GM23338 (cell line): Measurements from ENCODE around the gene C3AR1. TPM values are rescaled to one million over a fixed set of nuclear protein-coding genes. Genes with fewer than 3 reads are reported as not detected.

Experiments used
- ATAC-seq: fragments of 200-7000 bp; cut with Tn5 transposase; 3 replicates; pipeline ENCODE4 v1.9.1; 2020
- DNase-seq: peaks from one replicate; pipeline ENCODE4 v3.0.0-alpha.2; 2015; ENCODE audit warnings: low spot score
- H2AFZ ChIP-seq: fragments of 200-600 bp; sonication (generic); 2 replicates; pipeline ENCODE4 v1.8.0; 2016; ENCODE audit warnings: antibody characterized with exemption, mild to moderate bottlenecking, moderate library complexity
- H3F3A ChIP-seq: fragments of 200-600 bp; sonication (generic); replicated peaks from 2 replicates; pipeline ENCODE4 v1.8.0; 2017; ENCODE audit warnings: antibody characterized with exemption, mixed run types, low read depth
- H3K27ac ChIP-seq: fragments of 200-600 bp; sonication (generic); 2 replicates; pipeline ENCODE4 v1.6.1; 2016; ENCODE audit warnings: low read depth
- H3K27me3 ChIP-seq: fragments of 200-600 bp; sonication (generic); 2 replicates; pipeline ENCODE4 v1.8.0; 2016; ENCODE audit warnings: mild to moderate bottlenecking, mixed run types, moderate library complexity; ENCODE audit not compliant: insufficient read depth
- H3K36me3 ChIP-seq: fragments of 200-600 bp; sonication (generic); 2 replicates; pipeline ENCODE4 v1.8.0; 2016; ENCODE audit warnings: mild to moderate bottlenecking; ENCODE audit not compliant: insufficient read depth
- H3K4me1 ChIP-seq: fragments of 200-600 bp; sonication (generic); 2 replicates; pipeline ENCODE4 v1.8.0; 2016; ENCODE audit warnings: mild to moderate bottlenecking, moderate library complexity; ENCODE audit not compliant: insufficient read depth
- H3K4me2 ChIP-seq: fragments of 200-600 bp; sonication (generic); 2 replicates; pipeline ENCODE4 v1.7.1; 2017; ENCODE audit warnings: mixed run types
- H3K4me3 ChIP-seq: fragments of 200-600 bp; sonication (generic); 2 replicates; pipeline ENCODE4 v1.6.1; 2016; ENCODE audit warnings: mixed run types
- H3K79me2 ChIP-seq: fragments of 200-600 bp; sonication (generic); replicated peaks from 2 replicates; pipeline ENCODE4 v1.8.0; 2017; ENCODE audit warnings: mild to moderate bottlenecking; ENCODE audit not compliant: insufficient read depth
- H3K9me2 ChIP-seq: fragments of 200-600 bp; sonication (generic); 2 replicates; pipeline ENCODE4 v1.8.0; 2017; ENCODE audit not compliant: insufficient read depth
- H4K20me1 ChIP-seq: fragments of 200-600 bp; sonication (generic); replicated peaks from 2 replicates; pipeline ENCODE4 v1.8.0; 2017; ENCODE audit warnings: mild to moderate bottlenecking; ENCODE audit not compliant: insufficient read depth
- H3K27ac Mint-ChIP-seq: 2 replicates; pipeline ENCODE4 v1.8.0; 2020; ENCODE audit warnings: inconsistent platforms, mild to moderate bottlenecking, moderate library complexity, mixed read lengths
- H3K27me3 Mint-ChIP-seq: 3 replicates; pipeline ENCODE4 v1.8.0; 2022; ENCODE audit warnings: low read depth, mild to moderate bottlenecking, moderate library complexity, mixed read lengths, inconsistent platforms; ENCODE audit not compliant: insufficient read depth, poor library complexity
- H3K36me3 Mint-ChIP-seq: 3 replicates; pipeline ENCODE4 v1.8.0; 2021; ENCODE audit warnings: low read depth, mild to moderate bottlenecking, inconsistent platforms, moderate library complexity, mixed read lengths
- H3K4me1 Mint-ChIP-seq: 3 replicates; pipeline ENCODE4 v1.8.0; 2020; ENCODE audit warnings: mild to moderate bottlenecking, inconsistent platforms, mixed read lengths
- H3K4me3 Mint-ChIP-seq: 3 replicates; pipeline ENCODE4 v1.8.0; 2021; ENCODE audit warnings: moderate library complexity, mild to moderate bottlenecking, inconsistent platforms, mixed read lengths
- H3K9me3 Mint-ChIP-seq: 3 replicates; pipeline ENCODE4 v1.8.0; 2020; ENCODE audit warnings: moderate library complexity, mild to moderate bottlenecking, inconsistent platforms, mixed read lengths
- CREB1 ChIP-seq: fragments of 250-450 bp; sonication (Bioruptor Pico); IDR thresholded peaks from 2 replicates; pipeline ENCODE4 v1.5.0; 2020; ENCODE audit warnings: low read depth, mild to moderate bottlenecking, moderate library complexity
- CTCF ChIP-seq, 2 experiments: fragments of 200-600 bp in 1 of 2; sonication (generic) in 1 of 2; conservative IDR thresholded peaks; 2 replicates each; pipeline versions ENCODE4 v1.5.1 to v1.6.1; 2016 to 2017; ENCODE audit warnings: antibody characterized with exemption in 2 of 2, low read depth in 2 of 2, mild to moderate bottlenecking in 2 of 2, moderate library complexity in 1 of 2
- EZH2 ChIP-seq: fragments of 200-600 bp; sonication (generic); IDR thresholded peaks from one replicate; pipeline ENCODE4 v1.8.0; 2017; ENCODE audit warnings: antibody characterized with exemption, mild to moderate bottlenecking, low read depth; ENCODE audit not compliant: unreplicated experiment
- EZH2phosphoT487 ChIP-seq: fragments of 200-600 bp; sonication (generic); IDR thresholded peaks from one replicate; pipeline ENCODE4 v1.8.1; 2018; ENCODE audit warnings: antibody characterized with exemption; ENCODE audit not compliant: unreplicated experiment
- JUNB ChIP-seq: IDR thresholded peaks from one replicate; pipeline ENCODE4 v1.6.1; 2016; ENCODE audit warnings: antibody characterized with exemption; ENCODE audit not compliant: unreplicated experiment
- NANOG ChIP-seq: IDR thresholded peaks from 2 replicates; pipeline ENCODE4 v1.6.1; 2016; ENCODE audit warnings: antibody characterized with exemption, borderline replicate concordance
- POLR2AphosphoS5 ChIP-seq: IDR thresholded peaks from 2 replicates; pipeline ENCODE4 v1.6.1; 2016; ENCODE audit warnings: antibody characterized with exemption, low read depth
- STAT1 ChIP-seq: IDR thresholded peaks from one replicate; pipeline ENCODE4 v1.6.1; 2016; ENCODE audit warnings: antibody characterized with exemption; ENCODE audit not compliant: unreplicated experiment
- ZNF114 ChIP-seq: fragments of 250-450 bp; sonication (Bioruptor Pico); IDR thresholded peaks from 2 replicates; pipeline ENCODE4 v1.5.0; 2020; ENCODE audit warnings: mild to moderate bottlenecking, moderate library complexity
- ZNF331 ChIP-seq: fragments of 250-450 bp; sonication (Bioruptor Pico); IDR thresholded peaks from 2 replicates; pipeline ENCODE4 v1.5.0; 2020; ENCODE audit warnings: low read depth, mild to moderate bottlenecking, moderate library complexity
- ZNF462 ChIP-seq: fragments of 250-450 bp; sonication (Bioruptor Pico); IDR thresholded peaks from 2 replicates; pipeline ENCODE4 v1.5.0; 2020; ENCODE audit warnings: mild to moderate bottlenecking, moderate library complexity
- polyA plus RNA-seq: library from polyadenylated mRNA; unstranded; fragments of >200 nt; fragmentation: Nextera tagmentation; extraction: Ambion mirVana; gene quantifications from 2 replicates; pipeline ENCODE4 v1.2.1, GENCODE V29; 2016
- total RNA-seq: library from RNA; depleted of rRNA; stranded (reverse); fragments of >200 nt; shearing (Covaris generic); gene quantifications from 2 replicates; pipeline ENCODE4 v1.2.3, GENCODE V29; 2014
- TF ChIP-seq, protein P1 (sequence below): IDR thresholded peaks from 2 replicates; pipeline ENCODE4 v1.6.1; 2016; ENCODE audit warnings: antibody characterized with exemption
- TF ChIP-seq, protein P2 (sequence below): IDR thresholded peaks from one replicate; pipeline ENCODE4 v1.6.1; 2018; ENCODE audit warnings: antibody characterized with exemption; ENCODE audit not compliant: unreplicated experiment

The C3AR1 gene
- total and polyA plus RNA-seq, 2 experiments from 2014 or later, result not detected

DNA sequence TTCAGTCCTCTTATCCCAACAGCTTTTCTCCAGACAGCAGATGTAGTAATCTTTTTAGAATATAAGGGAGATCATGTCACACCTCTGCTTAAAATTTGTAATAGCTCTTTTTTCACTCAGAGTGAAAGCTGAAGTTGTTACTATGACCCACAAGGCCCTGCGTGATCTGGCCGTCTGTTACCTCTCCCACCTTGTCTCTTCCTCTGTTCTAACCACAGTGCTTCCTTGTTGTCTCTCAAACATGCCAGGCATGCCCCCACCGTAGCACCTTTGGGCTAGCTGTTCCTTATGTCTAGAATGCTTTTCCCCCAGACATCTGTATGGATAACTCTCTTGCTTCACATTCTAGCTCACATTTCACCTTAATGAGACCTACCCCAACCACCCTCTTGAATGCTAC, 22.4 kb upstream of the C3AR1 start:
- H3K4me1 ChIP-seq, result no peaks in the 10 kb centered on the region
- no peak overlapping the region for H3K4me3 ChIP-seq
- no peak for TF ChIP-seq EZH2
- TF ChIP-seq CREB1 (CRISPR knock-in tag), result no peak
- no peak for TF ChIP-seq EZH2phosphoT487
- no peak for TF ChIP-seq NANOG
- no peak for TF ChIP-seq JUNB
- no peak for TF ChIP-seq POLR2AphosphoS5
- TF ChIP-seq ZNF462 (CRISPR knock-in tag), result no peak
- TF ChIP-seq STAT1, result no peak
- no peak for TF ChIP-seq CTCF (conservative IDR thresholded peaks at IDR 0.05; ENCODE audit: low read depth in 2 of 2)
- TF ChIP-seq, protein P1, sequence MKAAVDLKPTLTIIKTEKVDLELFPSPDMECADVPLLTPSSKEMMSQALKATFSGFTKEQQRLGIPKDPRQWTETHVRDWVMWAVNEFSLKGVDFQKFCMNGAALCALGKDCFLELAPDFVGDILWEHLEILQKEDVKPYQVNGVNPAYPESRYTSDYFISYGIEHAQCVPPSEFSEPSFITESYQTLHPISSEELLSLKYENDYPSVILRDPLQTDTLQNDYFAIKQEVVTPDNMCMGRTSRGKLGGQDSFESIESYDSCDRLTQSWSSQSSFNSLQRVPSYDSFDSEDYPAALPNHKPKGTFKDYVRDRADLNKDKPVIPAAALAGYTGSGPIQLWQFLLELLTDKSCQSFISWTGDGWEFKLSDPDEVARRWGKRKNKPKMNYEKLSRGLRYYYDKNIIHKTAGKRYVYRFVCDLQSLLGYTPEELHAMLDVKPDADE, result no peak
- TF ChIP-seq ZNF331, result no peak
- TF ChIP-seq ZNF114, result no peak
- TF ChIP-seq, protein P2, sequence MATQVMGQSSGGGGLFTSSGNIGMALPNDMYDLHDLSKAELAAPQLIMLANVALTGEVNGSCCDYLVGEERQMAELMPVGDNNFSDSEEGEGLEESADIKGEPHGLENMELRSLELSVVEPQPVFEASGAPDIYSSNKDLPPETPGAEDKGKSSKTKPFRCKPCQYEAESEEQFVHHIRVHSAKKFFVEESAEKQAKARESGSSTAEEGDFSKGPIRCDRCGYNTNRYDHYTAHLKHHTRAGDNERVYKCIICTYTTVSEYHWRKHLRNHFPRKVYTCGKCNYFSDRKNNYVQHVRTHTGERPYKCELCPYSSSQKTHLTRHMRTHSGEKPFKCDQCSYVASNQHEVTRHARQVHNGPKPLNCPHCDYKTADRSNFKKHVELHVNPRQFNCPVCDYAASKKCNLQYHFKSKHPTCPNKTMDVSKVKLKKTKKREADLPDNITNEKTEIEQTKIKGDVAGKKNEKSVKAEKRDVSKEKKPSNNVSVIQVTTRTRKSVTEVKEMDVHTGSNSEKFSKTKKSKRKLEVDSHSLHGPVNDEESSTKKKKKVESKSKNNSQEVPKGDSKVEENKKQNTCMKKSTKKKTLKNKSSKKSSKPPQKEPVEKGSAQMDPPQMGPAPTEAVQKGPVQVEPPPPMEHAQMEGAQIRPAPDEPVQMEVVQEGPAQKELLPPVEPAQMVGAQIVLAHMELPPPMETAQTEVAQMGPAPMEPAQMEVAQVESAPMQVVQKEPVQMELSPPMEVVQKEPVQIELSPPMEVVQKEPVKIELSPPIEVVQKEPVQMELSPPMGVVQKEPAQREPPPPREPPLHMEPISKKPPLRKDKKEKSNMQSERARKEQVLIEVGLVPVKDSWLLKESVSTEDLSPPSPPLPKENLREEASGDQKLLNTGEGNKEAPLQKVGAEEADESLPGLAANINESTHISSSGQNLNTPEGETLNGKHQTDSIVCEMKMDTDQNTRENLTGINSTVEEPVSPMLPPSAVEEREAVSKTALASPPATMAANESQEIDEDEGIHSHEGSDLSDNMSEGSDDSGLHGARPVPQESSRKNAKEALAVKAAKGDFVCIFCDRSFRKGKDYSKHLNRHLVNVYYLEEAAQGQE, result no peak
- no peak for DNase-seq
- Mint-ChIP-seq H3K9me3 (no peaks in the 10 kb centered on the region), H3K4me1 (no peaks in the 10 kb centered on the region), H3K36me3 (peaks cover 28% of the 10 kb centered on the region), H3K27ac (no peak overlapping the region), H3K27me3 (peaks cover 4% of the 10 kb centered on the region), H3K4me3 (no peak overlapping the region)
- no peak for ATAC-seq
- no peaks in the 10 kb centered on the region; the same call in 1 of the 2 replicates for H4K20me1 ChIP-seq
- H3K79me2 ChIP-seq, result peaks cover 29% of the 10 kb centered on the region
- no peaks in the 10 kb centered on the region for H3K9me2 ChIP-seq
- H3K4me2 ChIP-seq, result no peak overlapping the region
- H3K27me3 ChIP-seq, result no peaks in the 10 kb centered on the region
- no peaks in the 10 kb centered on the region for H3F3A ChIP-seq
- H3K36me3 ChIP-seq, result peaks cover 18% of the 10 kb centered on the region; the same call in 1 of the 2 replicates
- no peak overlapping the region for H2AFZ ChIP-seq
- H3K27ac ChIP-seq, result no peak overlapping the region
